Skeletal muscle satellite cell (primary cell): Measurements from ENCODE around the gene HSCB.
"Not testable (repeated sequence)": the region's sequence is repeated elsewhere in the genome, so short reads cannot be mapped to it uniquely, and the experiment has no call there.

Experiments
- H3K27me3 ChIP-seq: 2 replicates; pipeline ENCODE4 v1.7.0; 2013; ENCODE audit warnings: low read length; ENCODE audit not compliant: control insufficient read depth, insufficient read depth
- H3K36me3 ChIP-seq: 2 replicates; pipeline ENCODE4 v1.7.0; 2013; ENCODE audit warnings: mild to moderate bottlenecking, control low read depth, low read length; ENCODE audit not compliant: insufficient read depth
- H3K4me1 ChIP-seq: 2 replicates; pipeline ENCODE4 v1.7.0; 2013; ENCODE audit warnings: low read length; ENCODE audit not compliant: control insufficient read depth, insufficient read depth
- H3K4me2 ChIP-seq: 2 replicates; pipeline ENCODE4 v1.7.0; 2013; ENCODE audit warnings: mild to moderate bottlenecking, low read length
- H3K4me3 ChIP-seq: 2 replicates; pipeline ENCODE4 v1.7.0; 2013; ENCODE audit warnings: low read length
- H3K9ac ChIP-seq: 2 replicates; pipeline ENCODE4 v1.7.0; 2013; ENCODE audit warnings: mild to moderate bottlenecking, low read depth, low read length, moderate library complexity
- H3K9me3 ChIP-seq: replicated peaks from 2 replicates; pipeline ENCODE4 v1.7.0; 2013; ENCODE audit warnings: mild to moderate bottlenecking, control low read depth, low read length

HSCB gene

GRCh38 chr22:28742562-28742962, 723 bp downstream of the HSCB start:
- peak overlapping the region; percentile 93 for H3K9ac ChIP-seq
- peaks cover 16% of the 10 kb centered on the region for H3K4me1 ChIP-seq
- H3K4me2 ChIP-seq, result peak overlapping the region; percentile 89
- peaks cover 27% of the 10 kb centered on the region for H3K36me3 ChIP-seq
- no peaks in the 10 kb centered on the region for H3K9me3 ChIP-seq
- no peaks in the 10 kb centered on the region for H3K27me3 ChIP-seq
- H3K4me3 ChIP-seq, result peak overlapping the region; percentile 94

- H3K4me3 ChIP-seq, result no peak overlapping the region
- H3K36me3 ChIP-seq, result peaks cover 26% of the 10 kb centered on the region
- no peaks in the 10 kb centered on the region for H3K27me3 ChIP-seq
- H3K4me2 ChIP-seq, result no peak overlapping the region
- peaks cover 11% of the 10 kb centered on the region for H3K4me1 ChIP-seq
- H3K9me3 ChIP-seq, result no peaks in the 10 kb centered on the region
- H3K9ac ChIP-seq, result no peak overlapping the region
Observed at GRCh38 chr22:28743852-28744251, 2.0 kb downstream of the HSCB start.

GRCh38 chr22:28750471-28750881, 8.6 kb downstream of the HSCB start:
- H3K4me3 ChIP-seq, result peak overlapping the region; percentile 19

GRCh38 chr22:28754512-28754911, 12.7 kb downstream of the HSCB start:
- not testable (repeated sequence) for H3K9me3 ChIP-seq, H3K36me3 ChIP-seq, H3K27me3 ChIP-seq, H3K9ac ChIP-seq, H3K4me3 ChIP-seq, H3K4me2 ChIP-seq
- H3K4me1 ChIP-seq, result peaks cover 18% of the 10 kb centered on the region

More at GRCh38 chr22:28750471-28750881, 8.6 kb downstream of the HSCB start:
- peaks cover 19% of the 10 kb centered on the region for H3K4me1 ChIP-seq
- H3K4me2 ChIP-seq, result peak overlapping the region; percentile 68
- H3K27me3 ChIP-seq, result no peaks in the 10 kb centered on the region
- no peaks in the 10 kb centered on the region for H3K9me3 ChIP-seq
- H3K9ac ChIP-seq, result no peak overlapping the region
- H3K36me3 ChIP-seq, result peaks cover 14% of the 10 kb centered on the region

GRCh38 chr22:28759861-28760560, 18.2 kb downstream of the HSCB start:
- Histone ChIP-seq H3K27me3 (no peaks in the 10 kb centered on the region), H3K9me3 (no peaks in the 10 kb centered on the region), H3K36me3 (no peaks in the 10 kb centered on the region), H3K4me2 (no peak overlapping the region), H3K4me3 (no peak overlapping the region), H3K4me1 (peaks cover 3% of the 10 kb centered on the region), H3K9ac (no peak overlapping the region)

- no peak overlapping the region for H3K9ac ChIP-seq
- H3K27me3 ChIP-seq, result no peaks in the 10 kb centered on the region
- no peaks in the 10 kb centered on the region for H3K36me3 ChIP-seq
- no peak overlapping the region for H3K4me3 ChIP-seq
- peaks cover 3% of the 10 kb centered on the region for H3K4me1 ChIP-seq
- no peaks in the 10 kb centered on the region for H3K9me3 ChIP-seq
- no peak overlapping the region for H3K4me2 ChIP-seq
Observed at GRCh38 chr22:28761449-28761755, 19.6 kb downstream of the HSCB start.

- not testable (repeated sequence) for H3K9me3 ChIP-seq, H3K4me1 ChIP-seq, H3K27me3 ChIP-seq, H3K9ac ChIP-seq, H3K36me3 ChIP-seq, H3K4me2 ChIP-seq, H3K4me3 ChIP-seq
Observed at GRCh38 chr22:28762000-28762399, 20.2 kb downstream of the HSCB start.

GRCh38 chr22:28766628-28767027, 24.8 kb downstream of the HSCB start:
- Histone ChIP-seq H3K36me3 (no peaks in the 10 kb centered on the region), H3K9me3 (no peaks in the 10 kb centered on the region), H3K4me2 (no peak overlapping the region), H3K9ac (no peak overlapping the region), H3K4me3 (no peak overlapping the region), H3K27me3 (no peaks in the 10 kb centered on the region), H3K4me1 (no peaks in the 10 kb centered on the region)

GRCh38 chr22:28768701-28769393, 27.0 kb downstream of the HSCB start:
- Histone ChIP-seq H3K36me3 (no peaks in the 10 kb centered on the region), H3K4me1 (no peaks in the 10 kb centered on the region), H3K27me3 (no peaks in the 10 kb centered on the region), H3K9me3 (no peaks in the 10 kb centered on the region), H3K9ac (no peak overlapping the region), H3K4me2 (no peak overlapping the region), H3K4me3 (no peak overlapping the region)

- H3K4me1 ChIP-seq, result no peaks in the 10 kb centered on the region
- H3K9me3 ChIP-seq, result no peaks in the 10 kb centered on the region
- H3K4me3 ChIP-seq, result no peak overlapping the region
Observed at GRCh38 chr22:28769394-28770085, 27.7 kb downstream of the HSCB start.

GRCh38 chr22:28771195-28771791, 29.5 kb downstream of the HSCB start:
- Histone ChIP-seq H3K4me2 (no peak overlapping the region), H3K36me3 (peaks cover 8% of the 10 kb centered on the region), H3K4me1 (no peaks in the 10 kb centered on the region), H3K4me3 (no peak overlapping the region), H3K9ac (no peak overlapping the region), H3K9me3 (no peaks in the 10 kb centered on the region), H3K27me3 (no peaks in the 10 kb centered on the region)

More at GRCh38 chr22:28769394-28770085, 27.7 kb downstream of the HSCB start:
- no peak overlapping the region for H3K4me2 ChIP-seq
- no peak overlapping the region for H3K9ac ChIP-seq
- no peaks in the 10 kb centered on the region for H3K27me3 ChIP-seq
- H3K36me3 ChIP-seq, result peaks cover 1% of the 10 kb centered on the region
